Measurements from ENCODE around the gene FHIT. TPM values are rescaled to one million over a fixed set of nuclear protein-coding genes. Genes with fewer than 3 reads are reported as not detected.

The FHIT gene
- total RNA-seq, 2 donors from 2014 or later = 6.8 to 12.3 TPM

DNA sequence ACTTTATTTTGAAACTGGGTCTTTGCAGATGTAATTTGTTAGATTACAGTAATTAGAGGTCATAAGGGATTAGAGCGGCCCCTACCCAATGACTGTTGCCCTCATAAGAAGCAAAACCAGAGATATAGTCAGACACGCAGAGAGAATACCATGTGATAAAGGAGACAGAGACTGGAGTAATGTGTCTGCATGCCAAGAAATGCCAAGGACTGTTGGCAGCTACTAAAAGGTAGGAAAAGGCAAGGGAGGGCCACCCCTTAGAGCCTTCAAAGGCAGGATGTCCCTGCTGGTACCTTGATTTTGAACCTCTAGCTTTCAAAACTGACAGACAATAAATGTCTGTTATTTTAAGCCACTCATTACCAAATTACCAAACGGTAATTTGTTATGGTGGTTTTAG is 548.2 kb downstream of the FHIT start:
- no peaks in the 10 kb centered on the region for H3K27me3 ChIP-seq (ENCODE audit: control insufficient read depth, insufficient read depth, low read length, poor library complexity, severe bottlenecking)
- H3K4me1 ChIP-seq (ENCODE audit: control insufficient read depth, insufficient read depth, low read length) = no peaks in the 10 kb centered on the region
- 95 to 100% methylated on average over 2 of the region's 3 CpGs for WGBS, 2 experiments (ENCODE audit: insufficient coverage in 1 of 2, insufficient read length in 1 of 2)
- no peak overlapping the region for H3K4me3 Mint-ChIP-seq
- no peaks in the 10 kb centered on the region for H3K36me3 Mint-ChIP-seq (ENCODE audit: low read depth)
- TF ChIP-seq, protein P1, sequence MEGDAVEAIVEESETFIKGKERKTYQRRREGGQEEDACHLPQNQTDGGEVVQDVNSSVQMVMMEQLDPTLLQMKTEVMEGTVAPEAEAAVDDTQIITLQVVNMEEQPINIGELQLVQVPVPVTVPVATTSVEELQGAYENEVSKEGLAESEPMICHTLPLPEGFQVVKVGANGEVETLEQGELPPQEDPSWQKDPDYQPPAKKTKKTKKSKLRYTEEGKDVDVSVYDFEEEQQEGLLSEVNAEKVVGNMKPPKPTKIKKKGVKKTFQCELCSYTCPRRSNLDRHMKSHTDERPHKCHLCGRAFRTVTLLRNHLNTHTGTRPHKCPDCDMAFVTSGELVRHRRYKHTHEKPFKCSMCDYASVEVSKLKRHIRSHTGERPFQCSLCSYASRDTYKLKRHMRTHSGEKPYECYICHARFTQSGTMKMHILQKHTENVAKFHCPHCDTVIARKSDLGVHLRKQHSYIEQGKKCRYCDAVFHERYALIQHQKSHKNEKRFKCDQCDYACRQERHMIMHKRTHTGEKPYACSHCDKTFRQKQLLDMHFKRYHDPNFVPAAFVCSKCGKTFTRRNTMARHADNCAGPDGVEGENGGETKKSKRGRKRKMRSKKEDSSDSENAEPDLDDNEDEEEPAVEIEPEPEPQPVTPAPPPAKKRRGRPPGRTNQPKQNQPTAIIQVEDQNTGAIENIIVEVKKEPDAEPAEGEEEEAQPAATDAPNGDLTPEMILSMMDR (conservative IDR thresholded peaks at IDR 0.05) = no peak
- no peak overlapping the region for H3K4me3 ChIP-seq (ENCODE audit: low read length)
- H3K27ac ChIP-seq (ENCODE audit: low read depth, low read length) = no peak overlapping the region
- no peak overlapping the region for H3K9ac ChIP-seq (ENCODE audit: extremely low read depth, low read length, poor library complexity, severe bottlenecking)
- H3K9me3 ChIP-seq (ENCODE audit: control insufficient read depth, low read length) = no peaks in the 10 kb centered on the region
- H3K27me3 Mint-ChIP-seq (ENCODE audit: insufficient read depth) = no peaks in the 10 kb centered on the region
- no peak for DNase-seq
- H3K36me3 ChIP-seq (ENCODE audit: control insufficient read depth, insufficient read depth, low read length) = no peaks in the 10 kb centered on the region
- H3K27ac Mint-ChIP-seq = no peak overlapping the region
- H3K9me3 Mint-ChIP-seq = no peaks in the 10 kb centered on the region
- H3K4me1 Mint-ChIP-seq = peaks cover 4% of the 10 kb centered on the region

DNA sequence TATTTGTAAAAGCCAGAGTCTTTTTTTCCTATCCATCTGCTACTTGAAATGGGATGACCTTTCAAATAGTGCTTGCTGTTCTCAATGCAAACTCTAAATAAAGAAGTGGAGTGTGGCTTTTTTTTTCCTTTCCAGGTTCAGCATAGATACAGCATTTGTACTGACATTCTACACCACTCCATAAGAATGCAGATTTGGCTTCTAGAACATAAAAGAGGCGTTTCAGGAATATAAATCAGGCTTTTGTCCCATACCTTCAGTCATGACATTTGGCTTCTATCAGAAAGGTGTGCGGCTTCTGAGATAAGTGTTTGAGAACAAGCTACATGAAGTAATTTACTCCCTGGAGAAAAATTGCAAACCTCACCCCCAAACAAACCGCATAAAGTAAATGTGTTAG is 553.1 kb downstream of the FHIT start:
- DNase-seq = no peak
- no peak overlapping the region for H3K27ac Mint-ChIP-seq
- TF ChIP-seq, protein P1 (conservative IDR thresholded peaks at IDR 0.05) = no peak
- peaks cover 8% of the 10 kb centered on the region for H3K9me3 Mint-ChIP-seq
- H3K36me3 ChIP-seq (ENCODE audit: control insufficient read depth, insufficient read depth, low read length) = no peaks in the 10 kb centered on the region
- H3K9ac ChIP-seq (ENCODE audit: extremely low read depth, low read length, poor library complexity, severe bottlenecking) = no peak overlapping the region
- H3K27me3 ChIP-seq (ENCODE audit: control insufficient read depth, insufficient read depth, low read length, poor library complexity, severe bottlenecking) = no peaks in the 10 kb centered on the region
- no peak overlapping the region for H3K4me3 ChIP-seq (ENCODE audit: low read length)
- no peaks in the 10 kb centered on the region for H3K9me3 ChIP-seq (ENCODE audit: control insufficient read depth, low read length)
- peaks cover 4% of the 10 kb centered on the region for H3K4me1 Mint-ChIP-seq
- H3K4me1 ChIP-seq (ENCODE audit: control insufficient read depth, insufficient read depth, low read length) = no peaks in the 10 kb centered on the region
- no peak overlapping the region for H3K27ac ChIP-seq (ENCODE audit: low read depth, low read length)
- H3K4me3 Mint-ChIP-seq = no peak overlapping the region
- 70% methylated on average over 2 of the region's 3 CpGs; no CpG with 5 or more reads in 1 of the 2 experiments for WGBS, 2 experiments (ENCODE audit: insufficient coverage in 1 of 2, insufficient read length in 1 of 2)
- no peaks in the 10 kb centered on the region for H3K36me3 Mint-ChIP-seq (ENCODE audit: low read depth)
- H3K27me3 Mint-ChIP-seq (ENCODE audit: insufficient read depth) = no peaks in the 10 kb centered on the region

DNA sequence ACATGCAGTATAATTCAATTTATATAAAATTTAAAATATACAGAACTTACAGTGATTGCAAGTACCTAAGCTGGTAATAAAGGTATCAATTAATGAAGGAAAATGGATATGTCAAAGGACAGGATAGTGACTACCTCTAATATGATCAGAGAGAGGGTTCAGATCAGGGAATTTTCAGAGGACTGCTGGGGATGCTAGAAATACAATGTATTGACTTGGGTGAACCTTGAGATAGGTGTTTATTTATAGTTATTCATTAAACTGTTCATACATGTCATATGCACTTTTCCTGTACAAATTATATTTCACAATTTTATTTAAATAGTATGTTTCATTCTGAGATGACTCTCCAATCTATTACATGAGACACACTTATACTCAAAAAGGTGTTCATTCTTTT is 554.1 kb downstream of the FHIT start:
- Histone ChIP-seq H3K36me3 (ENCODE audit: control insufficient read depth, insufficient read depth, low read length) (no peaks in the 10 kb centered on the region), H3K9ac (ENCODE audit: extremely low read depth, low read length, poor library complexity, severe bottlenecking) (no peak overlapping the region), H3K4me3 (ENCODE audit: low read length) (no peak overlapping the region), H3K4me1 (ENCODE audit: control insufficient read depth, insufficient read depth, low read length) (no peaks in the 10 kb centered on the region), H3K9me3 (ENCODE audit: control insufficient read depth, low read length) (peaks cover 8% of the 10 kb centered on the region), H3K27ac (ENCODE audit: low read depth, low read length) (no peak overlapping the region), H3K27me3 (ENCODE audit: control insufficient read depth, insufficient read depth, low read length, poor library complexity, severe bottlenecking) (no peaks in the 10 kb centered on the region)
- TF ChIP-seq, protein P1 (conservative IDR thresholded peaks at IDR 0.05) = no peak
- H3K36me3 Mint-ChIP-seq (ENCODE audit: low read depth) = peaks cover 2% of the 10 kb centered on the region
- no peak for DNase-seq
- no peaks in the 10 kb centered on the region for H3K27me3 Mint-ChIP-seq (ENCODE audit: insufficient read depth)
- no peak overlapping the region for H3K27ac Mint-ChIP-seq
- H3K4me1 Mint-ChIP-seq = peaks cover 4% of the 10 kb centered on the region
- H3K9me3 Mint-ChIP-seq = peaks cover 12% of the 10 kb centered on the region
- H3K4me3 Mint-ChIP-seq = no peak overlapping the region
